ENCODE data around the gene WBP11.

Gene WBP11

DNA sequence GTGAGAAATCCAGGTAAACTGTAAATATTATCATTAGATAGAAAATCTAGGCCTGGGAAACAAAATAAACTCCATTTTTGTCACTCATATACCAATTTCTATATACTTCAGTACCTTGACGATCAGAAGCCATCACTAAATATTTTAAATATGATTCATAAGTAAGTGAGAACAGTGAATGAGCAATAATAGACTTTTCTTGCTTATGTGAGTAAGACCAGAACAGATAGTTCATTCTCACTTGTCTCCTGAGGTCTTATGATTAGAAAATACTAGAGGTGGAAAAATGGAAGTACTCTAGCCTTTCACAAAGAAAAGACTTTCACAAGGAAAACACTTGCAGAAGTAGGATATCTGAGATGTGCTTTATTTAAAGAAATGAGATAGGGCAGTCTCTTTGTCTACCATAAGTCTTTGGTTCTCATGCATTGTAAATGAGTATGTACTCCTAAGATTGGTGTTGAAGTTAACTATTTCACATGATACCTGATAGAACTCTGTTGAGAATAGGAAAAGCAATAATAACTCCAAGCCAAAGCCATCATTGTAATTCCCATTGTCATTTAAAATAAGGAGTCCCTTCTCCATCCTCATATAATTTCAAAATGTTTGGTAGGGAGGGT is 20.8 kb upstream of the WBP11 start:
- no peak for DNase-seq

DNA sequence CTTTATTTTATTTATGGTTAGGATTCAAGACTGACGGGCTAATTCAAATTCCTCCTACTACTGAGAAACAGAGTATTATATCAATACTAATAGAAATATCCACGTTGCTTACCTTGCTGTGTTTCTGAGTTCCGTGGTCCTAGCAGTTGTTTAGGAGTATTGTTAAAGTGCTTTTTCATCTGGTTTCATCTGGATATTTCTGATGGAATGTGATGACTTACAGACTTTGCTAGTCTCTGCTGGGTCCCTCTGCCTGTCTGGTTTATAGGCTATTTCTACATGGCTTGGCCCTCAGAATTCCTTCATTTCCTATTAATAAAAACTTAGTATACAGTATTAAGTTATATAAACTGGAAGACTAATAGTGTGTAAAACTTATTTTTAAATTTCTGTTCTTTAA is 10.7 kb upstream of the WBP11 start, which contains the start of gene SMCO3:
Gene SMCO3, minus strand, starts transcription at position 169 of the 400 bp plus-strand sequence. CDS start 7,502 bp downstream, outside the sequence.
- DNase-seq = no peak

DNA sequence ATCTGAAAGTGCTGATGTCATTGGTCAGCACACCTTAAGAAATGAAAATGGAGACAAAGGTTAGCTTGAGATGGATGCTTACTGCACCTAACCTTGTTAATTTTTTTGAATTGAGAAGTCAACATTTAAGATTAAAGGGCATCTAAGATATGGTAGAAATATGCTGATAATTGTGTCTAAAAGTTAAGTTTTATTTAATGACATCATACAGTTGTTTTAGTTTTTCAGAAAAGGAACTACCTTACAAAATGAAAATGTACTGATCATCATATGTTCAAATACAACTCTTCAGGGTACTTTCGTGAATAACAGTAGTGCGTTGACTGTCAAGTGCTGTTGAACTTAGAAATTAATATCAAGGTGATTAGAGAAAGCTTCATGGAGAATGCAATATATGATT is 8.2 kb upstream of the WBP11 start:
- DNase-seq = no peak

- no peak for DNase-seq
Observed at GRCh38 chr12:14810953-14811483, 7.7 kb upstream of the WBP11 start.

DNA sequence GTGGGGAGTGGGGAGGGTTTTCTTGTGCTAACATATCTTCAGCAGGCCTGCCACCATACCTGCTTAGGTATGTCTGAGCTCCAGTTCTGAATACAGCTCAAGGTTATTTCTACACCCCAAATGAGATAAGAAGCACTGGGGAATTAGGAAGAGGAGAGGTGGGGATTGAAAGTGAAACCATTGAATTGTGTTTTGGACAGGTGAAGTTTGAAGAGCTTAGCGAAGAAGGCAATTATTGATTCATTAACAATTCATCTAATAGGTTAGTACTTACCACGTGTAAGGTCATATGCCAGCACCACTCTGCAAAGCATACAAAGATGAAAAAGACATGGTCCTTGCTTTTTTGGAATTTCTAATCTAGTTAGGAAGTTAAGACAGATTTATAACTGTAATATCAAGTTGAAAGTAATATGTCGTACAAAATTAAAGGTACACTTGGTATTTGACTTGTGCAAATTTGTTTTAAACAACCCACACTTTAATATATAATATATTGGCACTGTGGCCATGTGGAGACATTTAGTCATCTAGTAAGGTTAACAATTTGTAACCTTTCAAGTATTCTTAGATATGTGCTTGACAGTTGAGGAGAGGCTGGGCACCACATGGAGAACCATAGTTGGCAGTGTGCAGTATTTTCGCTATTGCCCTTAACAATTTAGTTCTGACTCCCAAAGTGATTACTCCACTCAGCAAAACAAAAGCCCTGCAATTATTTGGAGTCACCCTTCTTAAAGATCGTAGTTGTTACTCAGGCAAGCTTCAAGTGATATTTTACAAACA is 7.1 kb upstream of the WBP11 start:
- DNase-seq = no peak

DNA sequence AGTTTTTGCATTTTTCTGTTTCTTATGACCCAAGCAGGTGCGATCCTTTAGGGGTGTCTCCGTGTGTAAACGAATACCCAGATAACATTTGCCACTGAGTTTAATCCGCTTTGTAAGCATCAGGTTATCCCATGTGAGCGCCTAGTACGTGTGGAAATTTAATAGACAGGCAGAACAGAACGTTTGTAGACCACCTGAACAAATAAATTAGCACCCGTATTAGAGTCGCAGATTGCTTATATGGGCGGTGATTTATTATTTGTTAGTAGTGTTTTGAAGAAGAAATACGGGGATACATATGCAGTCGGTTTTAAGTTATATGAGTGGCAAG is 517 bp upstream of the WBP11 start:
- no peak for DNase-seq

GRCh38 chr12:14802721-14803010 is 612 bp downstream of the WBP11 start:
- DNase-seq = no peak

DNA sequence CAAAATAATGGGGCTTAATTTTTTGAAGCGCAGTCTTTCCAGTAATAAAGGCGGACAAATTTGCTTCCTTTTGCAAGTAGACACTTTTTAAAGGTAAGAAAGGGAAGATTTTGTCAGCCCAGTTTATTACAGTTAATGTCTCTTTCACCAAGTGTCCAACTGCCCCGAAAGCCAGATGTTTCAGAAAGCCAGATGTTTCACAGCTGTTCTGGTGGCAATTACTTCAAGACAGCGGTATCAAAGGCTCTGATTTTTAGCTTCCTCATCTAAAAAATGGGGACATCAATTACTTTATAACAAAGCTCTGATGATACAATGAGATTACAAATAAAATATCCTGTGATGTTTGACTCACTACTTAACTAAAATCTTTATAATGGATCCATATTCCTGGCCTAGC is 1.0 kb downstream of the WBP11 start:
- no peak for DNase-seq

GRCh38 chr12:14795028-14795448 is 8.2 kb downstream of the WBP11 start:
- DNase-seq = no peak

GRCh38 chr12:14785568-14785967 is 17.7 kb downstream of the WBP11 start:
- no peak for DNase-seq

DNA sequence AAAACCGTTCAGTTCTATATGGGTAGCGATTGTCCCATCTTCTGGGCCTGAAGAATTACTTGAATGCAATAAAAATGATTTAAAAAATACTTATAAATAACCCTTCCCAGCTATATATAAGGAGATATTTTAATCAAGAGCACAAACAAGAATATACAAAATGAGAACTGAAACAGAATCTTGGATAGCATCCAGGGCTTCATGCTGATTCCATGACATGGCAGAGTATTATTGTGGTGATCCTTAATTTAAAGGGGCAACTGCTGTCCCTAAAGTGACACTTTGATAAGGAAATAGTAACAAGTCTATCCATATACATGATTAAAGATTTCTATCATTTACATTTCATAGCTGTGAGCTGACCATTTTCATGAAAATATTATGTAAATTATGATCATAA is 18.8 kb downstream of the WBP11 start:
- no peak for DNase-seq

GRCh38 chr12:14782756-14783155 is 20.5 kb downstream of the WBP11 start:
- DNase-seq = no peak

DNA sequence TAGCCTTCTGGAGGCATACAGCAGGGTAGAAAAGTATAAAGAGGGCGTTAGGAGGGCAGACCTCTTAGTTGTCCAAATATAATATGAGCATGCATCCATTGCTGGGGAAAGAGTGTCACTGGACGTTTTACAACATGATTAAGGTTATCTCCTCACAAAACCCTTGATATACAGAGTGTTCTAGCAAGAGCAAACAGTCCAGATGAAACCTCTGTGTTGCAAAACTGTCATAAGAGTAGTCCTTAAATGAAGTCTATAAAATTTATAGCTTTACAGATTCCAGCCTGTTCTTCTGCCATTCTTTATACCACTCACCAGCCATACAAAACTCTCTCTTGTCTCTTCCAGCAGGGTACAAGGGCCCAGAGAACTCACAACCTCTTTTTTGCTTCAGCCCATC is 21.7 kb downstream of the WBP11 start:
- no peak for DNase-seq

- no peak for DNase-seq
Observed at GRCh38 chr12:14780859-14781258, 22.4 kb downstream of the WBP11 start.

- no peak for DNase-seq
Observed at GRCh38 chr12:14779834-14780233, 23.4 kb downstream of the WBP11 start.

- no peak for DNase-seq
Observed at GRCh38 chr12:14777271-14777670, 26.0 kb downstream of the WBP11 start.

DNA sequence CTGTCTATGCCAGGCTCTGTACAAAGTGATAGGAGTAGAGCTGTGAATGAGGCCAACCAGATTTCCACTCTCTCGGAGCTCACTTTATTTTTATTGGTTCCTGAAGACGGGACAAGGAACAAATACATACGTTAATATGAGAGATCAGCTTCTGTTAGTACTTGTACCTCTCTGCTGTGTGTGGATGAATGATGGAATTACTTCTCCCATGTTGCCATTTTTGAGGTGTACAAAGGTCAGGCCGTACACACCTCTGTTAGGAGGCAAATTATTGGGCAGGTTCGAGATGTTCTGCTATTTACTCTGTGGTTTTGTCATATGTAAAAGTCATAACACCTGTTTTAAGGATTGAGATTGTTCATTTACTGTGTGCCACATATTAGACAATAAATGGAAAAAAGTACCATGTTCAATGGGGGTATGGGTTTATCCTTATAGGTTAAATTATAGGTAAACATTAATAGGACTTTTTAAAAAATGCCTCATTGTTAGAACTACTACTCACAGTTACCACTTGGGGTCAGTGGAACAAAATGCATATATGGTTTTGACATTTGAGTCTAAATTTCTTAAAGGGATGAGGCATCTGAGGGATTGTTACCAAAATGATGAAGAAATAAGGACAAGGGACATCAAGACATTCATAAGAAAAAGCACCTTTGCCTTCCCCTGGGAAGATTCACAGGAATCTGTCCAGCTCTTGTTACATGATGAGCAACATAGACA is 26.9 kb downstream of the WBP11 start:
- no peak for DNase-seq

DNA sequence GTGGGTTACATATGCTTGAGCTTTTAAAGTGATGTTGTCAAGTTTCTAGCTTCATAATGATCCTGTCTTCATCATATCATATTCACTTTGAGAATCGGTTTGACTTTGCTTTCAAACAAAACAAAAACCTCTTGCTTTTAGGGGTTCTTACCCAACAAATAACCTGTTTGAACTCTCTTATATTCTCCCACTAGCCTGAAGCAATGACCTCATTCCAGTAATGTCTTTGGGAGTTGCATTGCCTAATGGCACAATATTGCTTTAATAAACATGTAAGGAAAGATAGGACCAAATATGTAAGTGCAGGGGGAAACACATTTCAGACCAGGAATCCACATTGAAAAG is 27.7 kb downstream of the WBP11 start:
- DNase-seq = no peak

GRCh38 chr12:14774906-14775635 is 28.2 kb downstream of the WBP11 start:
- DNase-seq = no peak

GRCh38 chr12:14774074-14774905 is 29.0 kb downstream of the WBP11 start:
- DNase-seq = no peak

DNA sequence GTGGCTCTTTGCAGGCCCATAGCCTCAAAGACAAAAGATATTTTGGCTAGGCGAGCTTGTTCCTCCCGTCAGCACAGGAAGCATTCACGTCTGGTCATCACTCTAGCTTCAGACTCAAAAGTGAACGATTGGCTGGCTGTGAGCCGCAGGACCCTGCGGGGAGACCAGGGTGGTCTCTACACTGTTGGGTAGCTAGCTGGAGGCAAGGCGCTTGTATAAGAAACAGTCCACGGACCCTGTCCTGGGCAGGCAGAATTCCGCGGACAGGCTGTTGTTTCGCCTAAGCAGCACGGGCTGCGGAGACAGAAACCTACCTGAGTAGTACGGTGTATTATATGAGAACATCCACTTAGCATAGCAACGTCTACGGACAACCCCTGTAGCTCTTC is 29.6 kb downstream of the WBP11 start:
- no peak for DNase-seq

DNA sequence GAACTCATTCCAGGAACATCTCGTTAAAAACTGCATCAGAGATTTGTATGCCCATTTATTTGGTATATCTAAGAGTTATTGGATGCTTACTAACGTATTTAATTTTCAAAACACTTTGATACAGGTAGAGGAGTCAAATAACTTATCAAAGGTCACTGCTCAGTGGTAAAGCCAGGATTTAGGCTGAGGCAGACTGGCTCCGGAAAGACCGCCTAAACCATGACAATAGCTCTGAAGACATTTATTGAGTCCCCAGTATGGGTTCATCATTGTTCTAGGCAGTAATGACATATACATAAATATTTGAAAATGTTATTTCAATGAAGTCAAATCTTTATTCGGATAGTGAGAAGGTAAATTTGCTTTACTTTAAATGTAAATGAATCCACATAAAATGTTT is 30.3 kb downstream of the WBP11 start:
- no peak for DNase-seq
